ENCODE results near the gene RADIL.

The RADIL gene

DNA sequence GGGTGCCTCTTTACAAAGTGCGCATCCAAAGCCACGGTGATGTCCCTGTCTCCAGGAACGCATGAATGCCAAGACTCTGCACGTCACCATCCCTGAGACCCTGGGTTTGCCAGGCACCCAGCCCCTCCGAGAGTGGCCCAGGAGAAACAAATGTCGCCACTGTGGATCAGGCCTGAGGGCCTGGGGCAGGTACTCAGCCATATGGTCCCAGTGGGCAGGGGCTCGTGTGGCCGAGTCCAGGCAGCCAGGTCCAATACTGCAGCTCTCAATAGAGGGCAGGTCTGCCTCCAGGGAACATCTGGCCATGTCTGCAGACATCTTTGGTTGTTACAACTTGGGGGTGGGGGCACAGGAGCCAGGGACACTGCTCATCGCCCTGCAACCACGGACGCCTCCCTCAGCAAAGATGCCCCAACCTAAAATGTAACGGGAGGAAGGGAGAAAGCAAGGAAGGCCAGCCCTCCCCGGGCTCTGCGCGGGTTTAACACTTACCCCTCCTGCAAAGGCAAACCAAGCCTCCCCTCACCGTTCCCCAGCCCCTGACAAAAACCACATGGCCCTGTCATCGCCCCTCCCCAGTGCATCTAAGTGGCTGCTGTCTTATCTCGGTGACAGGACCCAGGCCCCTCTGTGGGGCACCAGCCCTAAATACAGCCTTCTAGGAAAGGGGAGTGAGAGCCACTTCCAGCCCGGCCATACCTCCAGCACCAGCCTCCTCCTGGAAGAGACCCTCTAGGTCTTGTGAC, 11.4 kb downstream of the RADIL start:
- no peaks in the 10 kb centered on the region for H3K27me3 ChIP-seq (ENCODE audit: insufficient read depth, low read length, poor library complexity, severe bottlenecking)
- TF ChIP-seq, protein P1, sequence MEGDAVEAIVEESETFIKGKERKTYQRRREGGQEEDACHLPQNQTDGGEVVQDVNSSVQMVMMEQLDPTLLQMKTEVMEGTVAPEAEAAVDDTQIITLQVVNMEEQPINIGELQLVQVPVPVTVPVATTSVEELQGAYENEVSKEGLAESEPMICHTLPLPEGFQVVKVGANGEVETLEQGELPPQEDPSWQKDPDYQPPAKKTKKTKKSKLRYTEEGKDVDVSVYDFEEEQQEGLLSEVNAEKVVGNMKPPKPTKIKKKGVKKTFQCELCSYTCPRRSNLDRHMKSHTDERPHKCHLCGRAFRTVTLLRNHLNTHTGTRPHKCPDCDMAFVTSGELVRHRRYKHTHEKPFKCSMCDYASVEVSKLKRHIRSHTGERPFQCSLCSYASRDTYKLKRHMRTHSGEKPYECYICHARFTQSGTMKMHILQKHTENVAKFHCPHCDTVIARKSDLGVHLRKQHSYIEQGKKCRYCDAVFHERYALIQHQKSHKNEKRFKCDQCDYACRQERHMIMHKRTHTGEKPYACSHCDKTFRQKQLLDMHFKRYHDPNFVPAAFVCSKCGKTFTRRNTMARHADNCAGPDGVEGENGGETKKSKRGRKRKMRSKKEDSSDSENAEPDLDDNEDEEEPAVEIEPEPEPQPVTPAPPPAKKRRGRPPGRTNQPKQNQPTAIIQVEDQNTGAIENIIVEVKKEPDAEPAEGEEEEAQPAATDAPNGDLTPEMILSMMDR (conservative IDR thresholded peaks at IDR 0.05; ENCODE audit: low read length): no peak
- no peak for TF ChIP-seq EZH2phosphoT487 (IDR thresholded peaks at IDR 0.05; ENCODE audit: borderline replicate concordance)
- no peak overlapping the region for H3K9ac ChIP-seq (ENCODE audit: low read depth, low read length, poor library complexity, severe bottlenecking)
- H2AFZ ChIP-seq (ENCODE audit: low read length): no peak overlapping the region
- no peak overlapping the region for H3K4me3 ChIP-seq (ENCODE audit: low read length, poor library complexity, severe bottlenecking)
- no peaks in the 10 kb centered on the region for H4K20me1 ChIP-seq (ENCODE audit: insufficient read depth, low read length, poor library complexity, severe bottlenecking)
- H3K36me3 ChIP-seq (ENCODE audit: insufficient read depth, low read length): no peaks in the 10 kb centered on the region
- no peaks in the 10 kb centered on the region for H3F3A ChIP-seq (ENCODE audit: low read depth)
- no peaks in the 10 kb centered on the region for H3K79me2 ChIP-seq (ENCODE audit: insufficient read depth, low read length)
- no peaks in the 10 kb centered on the region for H3K4me1 ChIP-seq (ENCODE audit: insufficient read depth, low read length, poor library complexity, severe bottlenecking)
- no peaks in the 10 kb centered on the region for H3K9me2 ChIP-seq (replicated peaks; ENCODE audit: low read depth, low read length)
- no peaks in the 10 kb centered on the region for H3K9me3 ChIP-seq (ENCODE audit: insufficient read depth, low read depth, low read length)
- no peak overlapping the region for H3K4me2 ChIP-seq (ENCODE audit: low read depth, low read length, poor library complexity, severe bottlenecking)

DNA sequence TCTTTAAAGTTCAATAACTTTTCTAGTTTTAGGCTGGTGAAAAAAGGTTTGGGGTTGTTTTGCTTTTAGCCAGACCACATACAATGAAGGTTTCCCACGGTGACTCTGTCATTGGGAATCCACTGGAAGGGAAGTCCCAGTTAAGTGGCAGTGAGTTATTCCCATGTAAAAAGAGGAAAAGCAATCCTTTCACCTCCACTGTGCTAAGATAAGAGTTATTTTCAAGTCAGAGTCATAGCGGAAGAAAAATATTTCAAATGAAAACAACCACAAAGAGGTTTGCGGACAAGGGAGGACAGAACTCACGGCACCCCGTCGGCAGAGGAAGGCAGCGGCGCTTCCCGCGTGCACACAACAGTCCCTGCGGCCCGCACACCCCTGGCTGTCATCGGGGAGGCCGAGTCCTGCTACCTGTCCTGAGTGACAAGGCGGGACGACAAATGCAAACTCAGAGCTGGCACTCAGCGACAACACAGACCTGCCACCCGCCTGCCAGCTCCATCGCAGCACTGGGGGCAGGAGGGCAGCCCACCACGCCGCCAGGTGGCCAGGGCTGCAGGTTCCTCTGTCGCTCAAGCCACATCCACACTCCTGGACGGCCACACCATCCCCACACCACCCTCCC, 12.3 kb downstream of the RADIL start:
- H3K4me1 ChIP-seq (ENCODE audit: insufficient read depth, low read length, poor library complexity, severe bottlenecking): no peaks in the 10 kb centered on the region
- no peak overlapping the region for H3K4me2 ChIP-seq (ENCODE audit: low read depth, low read length, poor library complexity, severe bottlenecking)
- H3K79me2 ChIP-seq (ENCODE audit: insufficient read depth, low read length): no peaks in the 10 kb centered on the region
- no peaks in the 10 kb centered on the region for H3K36me3 ChIP-seq (ENCODE audit: insufficient read depth, low read length)
- no peaks in the 10 kb centered on the region for H3K9me3 ChIP-seq (ENCODE audit: insufficient read depth, low read depth, low read length)
- H3F3A ChIP-seq (ENCODE audit: low read depth): no peaks in the 10 kb centered on the region
- no peaks in the 10 kb centered on the region for H3K9me2 ChIP-seq (replicated peaks; ENCODE audit: low read depth, low read length)
- no peak overlapping the region for H2AFZ ChIP-seq (ENCODE audit: low read length)
- H3K27me3 ChIP-seq (ENCODE audit: insufficient read depth, low read length, poor library complexity, severe bottlenecking): no peaks in the 10 kb centered on the region
- no peaks in the 10 kb centered on the region for H4K20me1 ChIP-seq (ENCODE audit: insufficient read depth, low read length, poor library complexity, severe bottlenecking)
- no peak overlapping the region for H3K9ac ChIP-seq (ENCODE audit: low read depth, low read length, poor library complexity, severe bottlenecking)
- TF ChIP-seq, protein P1 (conservative IDR thresholded peaks at IDR 0.05; ENCODE audit: low read length): no peak
- TF ChIP-seq EZH2phosphoT487 (IDR thresholded peaks at IDR 0.05; ENCODE audit: borderline replicate concordance): no peak
- H3K4me3 ChIP-seq (ENCODE audit: low read length, poor library complexity, severe bottlenecking): no peak overlapping the region

DNA sequence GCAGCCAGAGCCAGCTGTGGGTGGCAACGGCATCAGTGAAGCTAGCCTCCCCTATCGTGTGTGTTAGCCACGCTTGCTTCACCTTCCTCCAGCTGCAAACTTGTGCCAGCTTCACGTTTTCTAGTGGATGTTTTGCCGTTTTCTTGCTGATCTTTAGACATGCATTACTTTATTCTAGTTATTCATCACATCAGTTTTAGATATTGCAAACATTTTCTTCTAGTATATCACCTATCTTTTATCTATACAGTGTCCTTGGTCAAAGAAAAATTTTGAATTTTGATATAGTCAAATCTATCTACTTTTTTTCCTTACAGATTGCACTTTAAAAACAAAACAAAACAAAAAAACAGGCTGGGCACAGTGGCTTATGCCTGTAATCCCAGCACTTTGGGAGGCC, 15.0 kb downstream of the RADIL start:
- no peak for TF ChIP-seq EZH2phosphoT487 (IDR thresholded peaks at IDR 0.05; ENCODE audit: borderline replicate concordance)
- TF ChIP-seq, protein P1 (conservative IDR thresholded peaks at IDR 0.05; ENCODE audit: low read length): no peak
- Histone ChIP-seq H3K79me2 (ENCODE audit: insufficient read depth, low read length) (no peaks in the 10 kb centered on the region), H2AFZ (ENCODE audit: low read length) (no peak overlapping the region), H3K4me3 (ENCODE audit: low read length, poor library complexity, severe bottlenecking) (no peak overlapping the region), H4K20me1 (ENCODE audit: insufficient read depth, low read length, poor library complexity, severe bottlenecking) (no peaks in the 10 kb centered on the region), H3K36me3 (ENCODE audit: insufficient read depth, low read length) (no peaks in the 10 kb centered on the region), H3F3A (ENCODE audit: low read depth) (no peaks in the 10 kb centered on the region), H3K9ac (ENCODE audit: low read depth, low read length, poor library complexity, severe bottlenecking) (no peak overlapping the region), H3K9me2 (replicated peaks; ENCODE audit: low read depth, low read length) (0 out of 2 replicates have a peak, but pooled peaks cover 5% of the 10 kb centered on the region), H3K4me1 (ENCODE audit: insufficient read depth, low read length, poor library complexity, severe bottlenecking) (no peaks in the 10 kb centered on the region), H3K27me3 (ENCODE audit: insufficient read depth, low read length, poor library complexity, severe bottlenecking) (no peaks in the 10 kb centered on the region), H3K4me2 (ENCODE audit: low read depth, low read length, poor library complexity, severe bottlenecking) (no peak overlapping the region), H3K9me3 (ENCODE audit: insufficient read depth, low read depth, low read length) (no peaks in the 10 kb centered on the region)
